K562 (cell line): ENCODE results near the gene SMG9. TPM values are rescaled to one million over a fixed set of nuclear protein-coding genes. Genes with fewer than 3 reads are reported as not detected.

ENCODE experiments used
- BDP1 ChIP-seq: IDR thresholded peaks from 3 replicates; pipeline ENCODE4 v1.6.1; 2011; ENCODE audit not compliant: insufficient read length, insufficient read depth
- BRD4 ChIP-seq: fragments of 200-600 bp; sonication (generic); IDR thresholded peaks from 2 replicates; pipeline ENCODE4 v1.6.1; 2017; ENCODE audit warnings: inconsistent platforms
- DDX20 ChIP-seq: fragments of 450-650 bp; IDR thresholded peaks from 2 replicates; pipeline ENCODE4 v1.6.1; 2016; ENCODE audit warnings: missing genetic modification characterization, low read depth, mild to moderate bottlenecking, missing compliant biosample characterization, moderate library complexity
- FOS ChIP-seq: IDR thresholded peaks from 3 replicates; pipeline ENCODE4 v1.6.1; 2011; ENCODE audit not compliant: insufficient read length; ENCODE audit errors: extremely low read depth
- MEF2A ChIP-seq: IDR thresholded peaks from 2 replicates; pipeline ENCODE4 v1.6.1; 2011; ENCODE audit warnings: low read depth, mild to moderate bottlenecking, low read length, moderate library complexity; ENCODE audit not compliant: control insufficient read depth
- MYC ChIP-seq, 2 experiments: fragments of 250-450 bp in 1 of 2; sonication (Bioruptor Pico) in 1 of 2; IDR thresholded peaks; 2 replicates each; pipeline versions ENCODE4 v1.5.1 to v1.6.1; 2012 to 2021; ENCODE audit warnings: low read depth in 2 of 2, borderline replicate concordance in 1 of 2, improper control_type of control experiment in 1 of 2, low read length in 1 of 2, mild to moderate bottlenecking in 1 of 2, moderate library complexity in 1 of 2
- NR2C2 ChIP-seq, 2 experiments: fragments of 200-800 bp in 1 of 2; sonication (Bioruptor generic) in 1 of 2; sonication (generic) in 1 of 2; formaldehyde crosslinking in 1 of 2; IDR thresholded peaks; 2 replicates each; pipeline versions ENCODE4 v1.6.1 to v1.8.0; 2016 to 2022; ENCODE audit warnings: mild to moderate bottlenecking in 1 of 2, missing compliant biosample characterization in 1 of 2, missing genetic modification characterization in 1 of 2, missing genetic modification reagents in 1 of 2
- PRPF4 ChIP-seq: fragments of 200-400 bp; formaldehyde crosslinking; IDR thresholded peaks from one replicate; pipeline ENCODE4 v1.6.1; 2017; ENCODE audit warnings: low read length, low read depth, mild to moderate bottlenecking; ENCODE audit not compliant: insufficient read depth, poor library complexity, severe bottlenecking
- RBM15 ChIP-seq: fragments of 200-400 bp; formaldehyde crosslinking; IDR thresholded peaks from 2 replicates; pipeline ENCODE4 v1.6.1; 2018; ENCODE audit warnings: mild to moderate bottlenecking, low read length, moderate library complexity; ENCODE audit not compliant: insufficient read depth
- RBM22 ChIP-seq: fragments of 200-400 bp; formaldehyde crosslinking; IDR thresholded peaks from 2 replicates; pipeline ENCODE4 v1.6.1; 2018; ENCODE audit warnings: low read length, low read depth; ENCODE audit not compliant: poor library complexity, severe bottlenecking
- ZNF384 ChIP-seq: IDR thresholded peaks from 2 replicates; pipeline ENCODE4 v1.6.1; 2012; ENCODE audit warnings: low read depth, low read length, improper control_type of control experiment
- ZNF717 ChIP-seq: fragments of 250-450 bp; sonication (Bioruptor Pico); IDR thresholded peaks from 2 replicates; pipeline ENCODE4 v1.5.0; 2021
- ZNF764 ChIP-seq: fragments of 250-450 bp; sonication (Bioruptor Pico); IDR thresholded peaks from 2 replicates; pipeline ENCODE4 v1.4.0; 2020; ENCODE audit warnings: low read depth, mild to moderate bottlenecking, moderate library complexity
- polyA plus RNA-seq, 8 experiments: library from polyadenylated mRNA; depleted of rRNA in 4 of 8; stranded (reverse) in 5 of 8; unstranded in 3 of 8; fragments of >200 nt; fragmentation: Nextera tagmentation in 2 of 8; fragmentation: Illumina TruSeq in 1 of 8; extraction: Ambion mirVana in 2 of 8; extraction: Trizol in 1 of 8; gene quantifications; 2 replicates each; pipeline versions ENCODE4 v1.2.1 to v1.2.3, GENCODE V29; 2011 to 2014; ENCODE audit warnings: inconsistent platforms in 1 of 8, missing spikeins in 1 of 8
- total RNA-seq, 7 experiments: library from RNA; depleted of rRNA in 6 of 7; stranded (reverse); fragments of >200 nt in 6 of 7; fragmentation: Illumina TruSeq in 2 of 7; extraction: Trizol in 2 of 7; gene quantifications; 2 replicates each; pipeline versions ENCODE4 v1.2.1 to v1.2.3, GENCODE V29; 2011 to 2021; ENCODE audit warnings: low replicate concordance in 1 of 7
- TF ChIP-seq, protein P1 (sequence below): fragments of 250-450 bp; sonication (Bioruptor Pico); IDR thresholded peaks from 2 replicates; pipeline ENCODE4 v1.8.0; 2021; ENCODE audit warnings: moderate library complexity, mild to moderate bottlenecking, inconsistent platforms
- TF ChIP-seq, protein P2 (sequence below), 2 experiments: fragments of 450-650 bp; IDR thresholded peaks; 2 replicates each; pipeline ENCODE4 v1.6.1; 2018; ENCODE audit warnings: mild to moderate bottlenecking in 2 of 2, low read depth in 1 of 2; ENCODE audit not compliant: partially characterized antibody in 2 of 2
- TF ChIP-seq, protein P3 (sequence below): fragments of 250-450 bp; sonication (Bioruptor Pico); IDR thresholded peaks from 2 replicates; pipeline ENCODE4 v1.5.0; 2020; ENCODE audit warnings: mild to moderate bottlenecking
- TF ChIP-seq, protein P4 (sequence below), 2 experiments: IDR thresholded peaks; 2 replicates each; pipeline ENCODE4 v1.6.1; 2012; ENCODE audit warnings: improper control_type of control experiment in 2 of 2, low read depth in 2 of 2, low read length in 2 of 2, borderline replicate concordance in 1 of 2
- TF ChIP-seq, protein P5 (sequence below), 2 experiments: fragments of 450-650 bp in 1 of 2; sonication (generic) in 1 of 2; formaldehyde crosslinking; conservative IDR thresholded peaks; 2 replicates each; pipeline versions ENCODE4 v1.4.0 to v1.8.1; 2020 to 2022; ENCODE audit warnings: mild to moderate bottlenecking in 1 of 2, missing genetic modification reagents in 1 of 2

Gene SMG9
- total and polyA plus RNA-seq, 9 of the 15 experiments (the other 6 are each of a cell fraction or from before 2014, with no cell fraction given), result 1.7 to 79.7 (median 40.2) TPM

DNA sequence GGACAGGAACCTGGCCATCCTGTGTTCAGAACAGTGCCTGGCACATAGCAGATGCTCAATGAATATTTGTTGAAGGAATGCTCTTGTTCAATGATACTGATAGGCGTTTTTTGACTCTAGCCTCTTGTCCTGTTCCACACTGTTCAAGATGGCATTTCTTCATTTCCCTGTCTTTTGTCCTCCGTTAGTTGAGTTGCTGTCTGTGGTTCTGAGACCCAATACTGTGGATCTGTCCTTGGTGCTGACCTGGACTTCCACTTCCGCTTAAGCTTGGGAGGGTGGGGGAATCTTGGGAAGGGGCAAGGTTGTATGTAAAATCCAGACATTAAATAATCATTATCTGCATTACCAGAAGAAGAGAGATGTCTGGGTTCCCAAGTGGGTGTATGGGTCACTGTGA lies 34.3 kb upstream of the SMG9 start (continued):
- TF ChIP-seq, protein P1, sequence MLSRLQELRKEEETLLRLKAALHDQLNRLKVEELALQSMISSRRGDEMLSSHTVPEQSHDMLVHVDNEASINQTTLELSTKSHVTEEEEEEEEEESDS, result no peak
- TF ChIP-seq BDP1 (no peak), ZNF717 (CRISPR knock-in tag) (no peak), ZNF764 (no peak), RBM15 (no peak), MYC (IDR thresholded peaks at IDR 0.05; ENCODE audit: low read depth, low read length) (no peak), MYC (CRISPR knock-in tag; IDR thresholded peaks at IDR 0.05; ENCODE audit: borderline replicate concordance, low read depth) (no peak), NR2C2 (CRISPR knock-in tag; IDR thresholded peaks at IDR 0.05) (peak; percentile 82; the same call in 1 of the 2 replicates), NR2C2 (tag; IDR thresholded peaks at IDR 0.05) (no peak), FOS (no peak), RBM22 (no peak), BRD4 (no peak), ZNF384 (no peak), DDX20 (tag) (peak; percentile 68; the same call in 1 of the 2 replicates), MEF2A (no peak), PRPF4 (no peak)
- TF ChIP-seq, protein P2, sequence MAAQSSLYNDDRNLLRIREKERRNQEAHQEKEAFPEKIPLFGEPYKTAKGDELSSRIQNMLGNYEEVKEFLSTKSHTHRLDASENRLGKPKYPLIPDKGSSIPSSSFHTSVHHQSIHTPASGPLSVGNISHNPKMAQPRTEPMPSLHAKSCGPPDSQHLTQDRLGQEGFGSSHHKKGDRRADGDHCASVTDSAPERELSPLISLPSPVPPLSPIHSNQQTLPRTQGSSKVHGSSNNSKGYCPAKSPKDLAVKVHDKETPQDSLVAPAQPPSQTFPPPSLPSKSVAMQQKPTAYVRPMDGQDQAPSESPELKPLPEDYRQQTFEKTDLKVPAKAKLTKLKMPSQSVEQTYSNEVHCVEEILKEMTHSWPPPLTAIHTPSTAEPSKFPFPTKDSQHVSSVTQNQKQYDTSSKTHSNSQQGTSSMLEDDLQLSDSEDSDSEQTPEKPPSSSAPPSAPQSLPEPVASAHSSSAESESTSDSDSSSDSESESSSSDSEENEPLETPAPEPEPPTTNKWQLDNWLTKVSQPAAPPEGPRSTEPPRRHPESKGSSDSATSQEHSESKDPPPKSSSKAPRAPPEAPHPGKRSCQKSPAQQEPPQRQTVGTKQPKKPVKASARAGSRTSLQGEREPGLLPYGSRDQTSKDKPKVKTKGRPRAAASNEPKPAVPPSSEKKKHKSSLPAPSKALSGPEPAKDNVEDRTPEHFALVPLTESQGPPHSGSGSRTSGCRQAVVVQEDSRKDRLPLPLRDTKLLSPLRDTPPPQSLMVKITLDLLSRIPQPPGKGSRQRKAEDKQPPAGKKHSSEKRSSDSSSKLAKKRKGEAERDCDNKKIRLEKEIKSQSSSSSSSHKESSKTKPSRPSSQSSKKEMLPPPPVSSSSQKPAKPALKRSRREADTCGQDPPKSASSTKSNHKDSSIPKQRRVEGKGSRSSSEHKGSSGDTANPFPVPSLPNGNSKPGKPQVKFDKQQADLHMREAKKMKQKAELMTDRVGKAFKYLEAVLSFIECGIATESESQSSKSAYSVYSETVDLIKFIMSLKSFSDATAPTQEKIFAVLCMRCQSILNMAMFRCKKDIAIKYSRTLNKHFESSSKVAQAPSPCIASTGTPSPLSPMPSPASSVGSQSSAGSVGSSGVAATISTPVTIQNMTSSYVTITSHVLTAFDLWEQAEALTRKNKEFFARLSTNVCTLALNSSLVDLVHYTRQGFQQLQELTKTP (IDR thresholded peaks at IDR 0.05; ENCODE audit: low read depth in 1 of 2, partially characterized antibody in 2 of 2), result peak in 1 of 2 experiments; percentile 99
- TF ChIP-seq, protein P3, sequence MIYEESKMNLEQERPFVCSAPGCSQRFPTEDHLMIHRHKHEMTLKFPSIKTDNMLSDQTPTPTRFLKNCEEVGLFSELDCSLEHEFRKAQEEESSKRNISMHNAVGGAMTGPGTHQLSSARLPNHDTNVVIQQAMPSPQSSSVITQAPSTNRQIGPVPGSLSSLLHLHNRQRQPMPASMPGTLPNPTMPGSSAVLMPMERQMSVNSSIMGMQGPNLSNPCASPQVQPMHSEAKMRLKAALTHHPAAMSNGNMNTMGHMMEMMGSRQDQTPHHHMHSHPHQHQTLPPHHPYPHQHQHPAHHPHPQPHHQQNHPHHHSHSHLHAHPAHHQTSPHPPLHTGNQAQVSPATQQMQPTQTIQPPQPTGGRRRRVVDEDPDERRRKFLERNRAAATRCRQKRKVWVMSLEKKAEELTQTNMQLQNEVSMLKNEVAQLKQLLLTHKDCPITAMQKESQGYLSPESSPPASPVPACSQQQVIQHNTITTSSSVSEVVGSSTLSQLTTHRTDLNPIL (CRISPR knock-in tag), result no peak
- TF ChIP-seq, protein P4, sequence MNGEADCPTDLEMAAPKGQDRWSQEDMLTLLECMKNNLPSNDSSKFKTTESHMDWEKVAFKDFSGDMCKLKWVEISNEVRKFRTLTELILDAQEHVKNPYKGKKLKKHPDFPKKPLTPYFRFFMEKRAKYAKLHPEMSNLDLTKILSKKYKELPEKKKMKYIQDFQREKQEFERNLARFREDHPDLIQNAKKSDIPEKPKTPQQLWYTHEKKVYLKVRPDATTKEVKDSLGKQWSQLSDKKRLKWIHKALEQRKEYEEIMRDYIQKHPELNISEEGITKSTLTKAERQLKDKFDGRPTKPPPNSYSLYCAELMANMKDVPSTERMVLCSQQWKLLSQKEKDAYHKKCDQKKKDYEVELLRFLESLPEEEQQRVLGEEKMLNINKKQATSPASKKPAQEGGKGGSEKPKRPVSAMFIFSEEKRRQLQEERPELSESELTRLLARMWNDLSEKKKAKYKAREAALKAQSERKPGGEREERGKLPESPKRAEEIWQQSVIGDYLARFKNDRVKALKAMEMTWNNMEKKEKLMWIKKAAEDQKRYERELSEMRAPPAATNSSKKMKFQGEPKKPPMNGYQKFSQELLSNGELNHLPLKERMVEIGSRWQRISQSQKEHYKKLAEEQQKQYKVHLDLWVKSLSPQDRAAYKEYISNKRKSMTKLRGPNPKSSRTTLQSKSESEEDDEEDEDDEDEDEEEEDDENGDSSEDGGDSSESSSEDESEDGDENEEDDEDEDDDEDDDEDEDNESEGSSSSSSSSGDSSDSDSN (IDR thresholded peaks at IDR 0.05; ENCODE audit: borderline replicate concordance in 1 of 2, low read depth in 2 of 2, low read length in 2 of 2), result no peak
- TF ChIP-seq, protein P5, sequence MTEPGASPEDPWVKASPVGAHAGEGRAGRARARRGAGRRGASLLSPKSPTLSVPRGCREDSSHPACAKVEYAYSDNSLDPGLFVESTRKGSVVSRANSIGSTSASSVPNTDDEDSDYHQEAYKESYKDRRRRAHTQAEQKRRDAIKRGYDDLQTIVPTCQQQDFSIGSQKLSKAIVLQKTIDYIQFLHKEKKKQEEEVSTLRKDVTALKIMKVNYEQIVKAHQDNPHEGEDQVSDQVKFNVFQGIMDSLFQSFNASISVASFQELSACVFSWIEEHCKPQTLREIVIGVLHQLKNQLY (CRISPR knock-in tag; conservative IDR thresholded peaks at IDR 0.05), result peak in 1 of 2 experiments; percentile 95; a peak in 2 of 4 replicates
